OCI-LY7 (cell line): ENCODE measurements around the gene RRP36.

ENCODE experiments used
- CTCF ChIP-seq: fragments of 200-600 bp; sonication (generic); conservative IDR thresholded peaks from 2 replicates; pipeline ENCODE4 v1.5.1; 2014; ENCODE audit warnings: mild to moderate bottlenecking, antibody characterized with exemption, low read length, moderate library complexity, mixed read lengths
- EZH2phosphoT487 ChIP-seq: fragments of 200-600 bp; sonication (generic); IDR thresholded peaks from 2 replicates; pipeline ENCODE4 v1.6.1; 2018; ENCODE audit warnings: low read depth, borderline replicate concordance, mild to moderate bottlenecking, mixed run types, antibody characterized with exemption, low read length, moderate library complexity, mixed read lengths

- no peak for TF ChIP-seq CTCF
- no peak for TF ChIP-seq EZH2phosphoT487
Observed at GRCh38 chr6:43058531-43058930, 37.1 kb downstream of the RRP36 start.
